ENCODE results near the gene CRACR2B.

DNA sequence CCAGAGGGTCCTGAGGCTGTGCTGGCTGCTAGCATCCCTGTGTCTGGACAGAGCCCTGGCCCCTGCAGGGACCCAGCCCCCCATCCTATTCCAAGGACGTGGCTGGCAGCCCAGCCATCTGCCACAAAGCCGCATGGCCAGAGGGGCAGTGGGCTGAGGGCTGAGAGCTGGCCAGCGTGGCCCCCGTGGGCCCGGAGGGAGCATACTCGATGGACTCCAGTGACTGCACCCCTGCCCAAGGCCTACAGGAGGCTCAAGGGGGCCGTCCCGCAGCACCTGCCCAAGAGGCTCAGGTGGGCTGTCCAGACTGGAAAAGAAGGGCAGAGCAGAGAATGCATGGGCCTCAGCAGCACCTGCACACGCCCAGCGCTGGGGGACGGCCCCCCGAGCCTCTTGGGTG lies 28.1 kb downstream of the CRACR2B start:
- TF ChIP-seq, protein P1, sequence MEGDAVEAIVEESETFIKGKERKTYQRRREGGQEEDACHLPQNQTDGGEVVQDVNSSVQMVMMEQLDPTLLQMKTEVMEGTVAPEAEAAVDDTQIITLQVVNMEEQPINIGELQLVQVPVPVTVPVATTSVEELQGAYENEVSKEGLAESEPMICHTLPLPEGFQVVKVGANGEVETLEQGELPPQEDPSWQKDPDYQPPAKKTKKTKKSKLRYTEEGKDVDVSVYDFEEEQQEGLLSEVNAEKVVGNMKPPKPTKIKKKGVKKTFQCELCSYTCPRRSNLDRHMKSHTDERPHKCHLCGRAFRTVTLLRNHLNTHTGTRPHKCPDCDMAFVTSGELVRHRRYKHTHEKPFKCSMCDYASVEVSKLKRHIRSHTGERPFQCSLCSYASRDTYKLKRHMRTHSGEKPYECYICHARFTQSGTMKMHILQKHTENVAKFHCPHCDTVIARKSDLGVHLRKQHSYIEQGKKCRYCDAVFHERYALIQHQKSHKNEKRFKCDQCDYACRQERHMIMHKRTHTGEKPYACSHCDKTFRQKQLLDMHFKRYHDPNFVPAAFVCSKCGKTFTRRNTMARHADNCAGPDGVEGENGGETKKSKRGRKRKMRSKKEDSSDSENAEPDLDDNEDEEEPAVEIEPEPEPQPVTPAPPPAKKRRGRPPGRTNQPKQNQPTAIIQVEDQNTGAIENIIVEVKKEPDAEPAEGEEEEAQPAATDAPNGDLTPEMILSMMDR (IDR thresholded peaks at IDR 0.05; ENCODE audit: insufficient read depth, low read depth, low read length): no peak
- no peak for TF ChIP-seq EZH2 (IDR thresholded peaks at IDR 0.05; ENCODE audit: insufficient read depth, low read length)
